Body of pancreas (tissue), 4 donors: ENCODE data around the gene KRT16.

Experiments
- CTCF ChIP-seq, 7 experiments: fragments of 450-650 bp in 4 of 7; fragments of 200-600 bp in 3 of 7; sonication (generic) in 3 of 7; IDR thresholded peaks; one replicate each; pipeline ENCODE4 v1.5.1; 2016 to 2019; ENCODE audit warnings: antibody characterized with exemption in 7 of 7
- POLR2A ChIP-seq, 3 donors: fragments of 450-650 bp; IDR thresholded peaks; one replicate each; pipeline ENCODE4 v1.6.1; 2016; ENCODE audit warnings: antibody characterized with exemption in 3 of 3, mild to moderate bottlenecking in 2 of 3

GRCh38 chr17:41600318-41600717 lies 12.2 kb downstream of the KRT16 start:
- no peak for TF ChIP-seq CTCF (IDR thresholded peaks at IDR 0.05)
- TF ChIP-seq POLR2A (IDR thresholded peaks at IDR 0.05) = no peak
